Sigmoid colon (tissue), 4 donors: ENCODE results near the gene FYB1.

Experiments
- EP300 ChIP-seq, 4 donors: sonication (generic); formaldehyde crosslinking; IDR thresholded peaks; one replicate each; pipeline ENCODE4 v1.6.1; 2017; ENCODE audit warnings: antibody characterized with exemption in 4 of 4
- POLR2AphosphoS5 ChIP-seq, 4 donors: sonication (generic); formaldehyde crosslinking; IDR thresholded peaks; one replicate each; pipeline ENCODE4 v1.6.1; 2017; ENCODE audit warnings: antibody characterized with exemption in 4 of 4
- TF ChIP-seq, protein P1 (sequence below), 4 experiments: fragments of 450-650 bp in 3 of 4; fragments of 200-600 bp in 1 of 4; IDR thresholded peaks; one replicate each; pipeline ENCODE4 v1.5.1; 2016 to 2019; ENCODE audit warnings: antibody characterized with exemption in 4 of 4, mild to moderate bottlenecking in 3 of 4, moderate library complexity in 2 of 4

DNA sequence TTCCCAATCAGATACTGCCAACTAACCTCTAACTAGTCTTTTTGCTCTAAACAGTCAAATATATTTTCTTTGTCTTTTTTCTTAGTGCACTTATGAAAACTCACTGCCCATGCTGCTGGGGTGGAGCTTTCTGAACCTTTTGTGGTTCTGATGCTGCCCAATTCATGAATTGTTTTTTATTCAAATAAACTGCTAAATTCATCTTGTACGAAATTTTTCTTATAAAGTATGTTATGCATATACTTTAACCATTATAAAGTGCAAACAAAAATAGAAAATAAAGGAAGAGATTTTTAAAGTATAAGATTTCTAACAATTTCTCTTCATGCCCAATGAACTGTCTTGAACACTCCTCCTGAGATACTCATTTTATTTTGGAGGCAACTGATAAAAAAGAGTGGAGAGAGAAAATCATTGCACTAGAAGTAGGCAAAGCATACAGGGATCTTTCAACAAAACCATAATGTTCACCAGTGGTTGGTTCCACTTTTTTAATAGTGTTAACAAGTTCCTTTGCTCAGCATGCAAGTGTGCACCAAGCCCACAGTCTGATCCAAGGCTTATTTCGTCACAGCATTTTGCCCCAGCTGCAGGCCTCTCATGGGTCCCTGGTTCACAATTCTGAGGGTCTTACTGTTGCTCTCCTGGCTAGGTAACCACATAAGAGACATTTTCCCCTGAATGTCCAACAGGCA is 6.2 kb upstream of the FYB1 start:
- TF ChIP-seq, protein P1, sequence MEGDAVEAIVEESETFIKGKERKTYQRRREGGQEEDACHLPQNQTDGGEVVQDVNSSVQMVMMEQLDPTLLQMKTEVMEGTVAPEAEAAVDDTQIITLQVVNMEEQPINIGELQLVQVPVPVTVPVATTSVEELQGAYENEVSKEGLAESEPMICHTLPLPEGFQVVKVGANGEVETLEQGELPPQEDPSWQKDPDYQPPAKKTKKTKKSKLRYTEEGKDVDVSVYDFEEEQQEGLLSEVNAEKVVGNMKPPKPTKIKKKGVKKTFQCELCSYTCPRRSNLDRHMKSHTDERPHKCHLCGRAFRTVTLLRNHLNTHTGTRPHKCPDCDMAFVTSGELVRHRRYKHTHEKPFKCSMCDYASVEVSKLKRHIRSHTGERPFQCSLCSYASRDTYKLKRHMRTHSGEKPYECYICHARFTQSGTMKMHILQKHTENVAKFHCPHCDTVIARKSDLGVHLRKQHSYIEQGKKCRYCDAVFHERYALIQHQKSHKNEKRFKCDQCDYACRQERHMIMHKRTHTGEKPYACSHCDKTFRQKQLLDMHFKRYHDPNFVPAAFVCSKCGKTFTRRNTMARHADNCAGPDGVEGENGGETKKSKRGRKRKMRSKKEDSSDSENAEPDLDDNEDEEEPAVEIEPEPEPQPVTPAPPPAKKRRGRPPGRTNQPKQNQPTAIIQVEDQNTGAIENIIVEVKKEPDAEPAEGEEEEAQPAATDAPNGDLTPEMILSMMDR (IDR thresholded peaks at IDR 0.05) = no peak
- no peak for TF ChIP-seq POLR2AphosphoS5 (IDR thresholded peaks at IDR 0.05)
- no peak for TF ChIP-seq EP300 (IDR thresholded peaks at IDR 0.05)
